SK-N-SH (cell line): ENCODE measurements around the gene FADS3. TPM values are rescaled to one million over a fixed set of nuclear protein-coding genes. Genes with fewer than 3 reads are reported as not detected.

ENCODE experiments used
- CTCF ChIA-PET: fragments of 300-600, 350-600 bp; formaldehyde crosslinking; extraction: SDS; loops from one replicate; lab custom pipeline; 2021; lab: Yijun Ruan, JAX
- POLR2A ChIA-PET: fragments of 350-600 bp; sonication (Branson Sonifier 250); formaldehyde crosslinking; extraction: SDS; loops from one replicate; lab custom pipeline; 2020; ENCODE audit warnings: antibody characterized with exemption, inconsistent platforms; lab: Yijun Ruan, JAX
- DNase-seq: peaks from one replicate; pipeline ENCODE4 v3.0.0; 2012
- H2AFZ ChIP-seq: fragments of 200-600 bp; sonication (generic); 2 replicates; pipeline ENCODE4 v1.8.1; 2016; ENCODE audit warnings: antibody characterized with exemption, mild to moderate bottlenecking, low read depth
- H3F3A ChIP-seq: fragments of 200-600 bp; sonication (generic); replicated peaks from 2 replicates; pipeline ENCODE3; 2016; ENCODE audit warnings: antibody characterized with exemption, mild to moderate bottlenecking; ENCODE audit not compliant: insufficient read depth
- H3K27ac ChIP-seq, 2 experiments: fragments of 200-500 bp in 1 of 2; fragments of 200-600 bp in 1 of 2; sonication (Bioruptor generic) in 1 of 2; sonication (generic), shearing (Covaris generic) in 1 of 2; 2 replicates each; pipeline versions ENCODE4 v1.5.1 to v1.6.1; 2014 to 2016; ENCODE audit warnings: low read depth in 2 of 2, inconsistent platforms in 1 of 2, low read length in 1 of 2, mild to moderate bottlenecking in 1 of 2, mixed read lengths in 1 of 2
- H3K27me3 ChIP-seq: fragments of 200-600 bp; sonication (generic), shearing (Covaris generic); 2 replicates; pipeline ENCODE4 v1.6.1; 2016; ENCODE audit warnings: mixed run types; ENCODE audit not compliant: insufficient read depth
- H3K36me3 ChIP-seq, 2 experiments: fragments of 200-500 bp in 1 of 2; fragments of 200-600 bp in 1 of 2; sonication (Bioruptor generic) in 1 of 2; sonication (generic) in 1 of 2; replicated peaks in 1 of 2; 2 replicates each; pipeline versions ENCODE3 to v1.5.1; 2014 to 2016; ENCODE audit warnings: low read length in 1 of 2, mild to moderate bottlenecking in 1 of 2; ENCODE audit not compliant: insufficient read depth in 2 of 2, control insufficient read depth in 1 of 2
- H3K4me1 ChIP-seq, 2 experiments: fragments of 200-500 bp in 1 of 2; fragments of 200-600 bp in 1 of 2; sonication (Bioruptor generic) in 1 of 2; sonication (generic), shearing (Covaris generic) in 1 of 2; 2 replicates each; pipeline versions ENCODE4 v1.5.1 to v1.6.1; 2014 to 2016; ENCODE audit warnings: low read depth in 1 of 2, low read length in 1 of 2, mixed run types in 1 of 2; ENCODE audit not compliant: insufficient read depth in 2 of 2, control insufficient read depth in 1 of 2
- H3K4me2 ChIP-seq: fragments of 200-600 bp; sonication (generic), shearing (Covaris generic); 2 replicates; pipeline ENCODE4 v1.6.1; 2017; ENCODE audit warnings: mixed run types
- H3K4me3 ChIP-seq, 2 experiments: fragments of 200-500 bp in 1 of 2; fragments of 200-600 bp in 1 of 2; sonication (Bioruptor generic) in 1 of 2; sonication (generic), shearing (Covaris generic) in 1 of 2; 2 replicates each; pipeline versions ENCODE4 v1.5.1 to v1.8.1; 2014 to 2016; ENCODE audit warnings: low read depth in 2 of 2, inconsistent platforms in 1 of 2, low read length in 1 of 2, mild to moderate bottlenecking in 1 of 2, mixed read lengths in 1 of 2, moderate library complexity in 1 of 2
- H3K79me2 ChIP-seq: fragments of 200-600 bp; sonication (generic); 2 replicates; pipeline ENCODE4 v1.8.1; 2017; ENCODE audit warnings: mild to moderate bottlenecking; ENCODE audit not compliant: insufficient read depth
- H3K9ac ChIP-seq: fragments of 200-600 bp; sonication (generic); 2 replicates; pipeline ENCODE4 v1.6.1; 2017; ENCODE audit warnings: mixed run types
- H3K9me2 ChIP-seq: fragments of 200-600 bp; sonication (generic); 2 replicates; pipeline ENCODE4 v1.6.1; 2017; ENCODE audit warnings: mixed run types
- H3K9me3 ChIP-seq: fragments of 200-600 bp; sonication (generic); 2 replicates; pipeline ENCODE4 v1.6.1; 2017; ENCODE audit warnings: mixed run types, mild to moderate bottlenecking, moderate library complexity
- H4K20me1 ChIP-seq: fragments of 200-600 bp; sonication (generic); 2 replicates; pipeline ENCODE4 v1.6.1; 2017; ENCODE audit warnings: mild to moderate bottlenecking, mixed run types; ENCODE audit not compliant: insufficient read depth
- CHD2 ChIP-seq: fragments of 150-350 bp; IDR thresholded peaks from 2 replicates; pipeline ENCODE4 v1.6.1; 2018; ENCODE audit warnings: low read length; ENCODE audit not compliant: partially characterized antibody
- EP300 ChIP-seq, 2 experiments: IDR thresholded peaks; 2 replicates each; pipeline versions ENCODE4 v1.4.0 to v1.6.1; 2012; ENCODE audit warnings: borderline replicate concordance in 1 of 2, low read depth in 1 of 2, low read length in 1 of 2
- FOXM1 ChIP-seq: IDR thresholded peaks from 2 replicates; pipeline ENCODE4 v1.4.0; 2012; ENCODE audit warnings: low read depth, mild to moderate bottlenecking
- MXI1 ChIP-seq: IDR thresholded peaks from 2 replicates; pipeline ENCODE4 v1.6.1; 2012; ENCODE audit warnings: mild to moderate bottlenecking, low read depth, low read length, improper control_type of control experiment
- POLR2AphosphoS5 ChIP-seq: IDR thresholded peaks from 2 replicates; pipeline ENCODE4 v1.6.1; 2012; ENCODE audit warnings: low read depth, low read length
- RAD21 ChIP-seq: IDR thresholded peaks from 2 replicates; pipeline ENCODE4 v1.6.1; 2012; ENCODE audit warnings: mild to moderate bottlenecking, low read length
- RXRA ChIP-seq: IDR thresholded peaks from 2 replicates; pipeline ENCODE4 v1.4.0; 2012; ENCODE audit warnings: low read depth, mild to moderate bottlenecking, borderline replicate concordance
- TEAD4 ChIP-seq: IDR thresholded peaks from 2 replicates; pipeline ENCODE4 v1.4.0; 2012; ENCODE audit warnings: mild to moderate bottlenecking, borderline replicate concordance; ENCODE audit not compliant: insufficient read depth
- YY1 ChIP-seq: IDR thresholded peaks from 2 replicates; pipeline ENCODE4 v1.4.0; 2012; ENCODE audit warnings: low read depth, mild to moderate bottlenecking
- WGBS: methylation state at CpG from one replicate; pipeline ENCODE4 v1.1.6; 2017; ENCODE audit warnings: low lambda C conversion rate; 5-methylcytosine and 5-hydroxymethylcytosine counted together
- polyA plus RNA-seq, 3 experiments: library from polyadenylated mRNA; depleted of rRNA; stranded (reverse); fragments of >200 nt; gene quantifications; 2 replicates each; pipeline ENCODE4 v1.2.3, GENCODE V29; 2012
- TF ChIP-seq, protein P1 (sequence below): IDR thresholded peaks from 2 replicates; pipeline ENCODE4 v1.4.0; 2012; ENCODE audit warnings: low read depth, borderline replicate concordance
- TF ChIP-seq, protein P2 (sequence below): IDR thresholded peaks from 2 replicates; pipeline ENCODE4 v1.4.0; 2012; ENCODE audit warnings: low read depth

The FADS3 gene
- polyA plus RNA-seq, 1 of the 3 experiments (the other 2 are of a cell fraction) = 93.3 TPM

DNA sequence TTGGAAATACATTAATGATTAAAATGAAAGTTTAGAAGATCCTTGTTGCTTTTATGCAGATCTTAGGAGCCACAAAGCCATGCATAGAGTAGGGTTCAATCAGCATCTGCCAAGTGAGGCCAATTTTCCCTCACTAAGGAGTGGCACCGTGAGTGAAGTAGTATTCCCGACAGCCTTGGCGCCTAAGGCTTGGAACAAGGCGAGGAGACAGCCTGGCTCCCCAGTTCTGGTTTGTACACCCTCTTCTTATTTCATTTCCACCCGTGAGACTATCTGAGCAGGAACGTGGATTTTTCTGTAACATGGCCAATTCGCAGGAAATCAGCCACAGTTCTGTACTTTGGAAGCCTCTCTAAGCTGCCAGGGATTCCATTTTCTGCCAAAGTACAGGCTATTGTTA lies 40.7 kb downstream of the FADS3 start:
- no peak for DNase-seq
- TF ChIP-seq RAD21 (no peak), TEAD4 (no peak), FOXM1 (no peak), POLR2AphosphoS5 (no peak), CHD2 (no peak), RXRA (no peak), EP300 (IDR thresholded peaks at IDR 0.05; ENCODE audit: borderline replicate concordance in 1 of 2, low read depth in 1 of 2, low read length in 1 of 2) (no peak), YY1 (no peak)
- TF ChIP-seq, protein P1, sequence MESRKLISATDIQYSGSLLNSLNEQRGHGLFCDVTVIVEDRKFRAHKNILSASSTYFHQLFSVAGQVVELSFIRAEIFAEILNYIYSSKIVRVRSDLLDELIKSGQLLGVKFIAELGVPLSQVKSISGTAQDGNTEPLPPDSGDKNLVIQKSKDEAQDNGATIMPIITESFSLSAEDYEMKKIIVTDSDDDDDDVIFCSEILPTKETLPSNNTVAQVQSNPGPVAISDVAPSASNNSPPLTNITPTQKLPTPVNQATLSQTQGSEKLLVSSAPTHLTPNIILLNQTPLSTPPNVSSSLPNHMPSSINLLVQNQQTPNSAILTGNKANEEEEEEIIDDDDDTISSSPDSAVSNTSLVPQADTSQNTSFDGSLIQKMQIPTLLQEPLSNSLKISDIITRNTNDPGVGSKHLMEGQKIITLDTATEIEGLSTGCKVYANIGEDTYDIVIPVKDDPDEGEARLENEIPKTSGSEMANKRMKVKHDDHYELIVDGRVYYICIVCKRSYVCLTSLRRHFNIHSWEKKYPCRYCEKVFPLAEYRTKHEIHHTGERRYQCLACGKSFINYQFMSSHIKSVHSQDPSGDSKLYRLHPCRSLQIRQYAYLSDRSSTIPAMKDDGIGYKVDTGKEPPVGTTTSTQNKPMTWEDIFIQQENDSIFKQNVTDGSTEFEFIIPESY = no peak
- TF ChIP-seq, protein P2, sequence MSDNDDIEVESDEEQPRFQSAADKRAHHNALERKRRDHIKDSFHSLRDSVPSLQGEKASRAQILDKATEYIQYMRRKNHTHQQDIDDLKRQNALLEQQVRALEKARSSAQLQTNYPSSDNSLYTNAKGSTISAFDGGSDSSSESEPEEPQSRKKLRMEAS = no peak
- Histone ChIP-seq H3K79me2 (no peaks in the 10 kb centered on the region), H3K9me2 (no peaks in the 10 kb centered on the region), H3K4me1 (peaks cover 3 to 4% of the 10 kb centered on the region in 2 experiments; a peak in 2 of 4 replicates), H3K36me3 (peaks cover 7 to 59% of the 10 kb centered on the region in 2 experiments), H3K27me3 (no peaks in the 10 kb centered on the region), H3F3A (no peaks in the 10 kb centered on the region), H3K9me3 (no peaks in the 10 kb centered on the region), H3K4me3 (no peak overlapping the region), H3K9ac (no peak overlapping the region), H3K4me2 (no peak overlapping the region), H4K20me1 (no peaks in the 10 kb centered on the region), H3K27ac (no peak overlapping the region), H2AFZ (no peak overlapping the region)
- CTCF ChIA-PET = no interaction called here
- WGBS = 94% methylated on average over 7 of the region's 7 CpGs
- POLR2A ChIA-PET = no interaction called here

DNA sequence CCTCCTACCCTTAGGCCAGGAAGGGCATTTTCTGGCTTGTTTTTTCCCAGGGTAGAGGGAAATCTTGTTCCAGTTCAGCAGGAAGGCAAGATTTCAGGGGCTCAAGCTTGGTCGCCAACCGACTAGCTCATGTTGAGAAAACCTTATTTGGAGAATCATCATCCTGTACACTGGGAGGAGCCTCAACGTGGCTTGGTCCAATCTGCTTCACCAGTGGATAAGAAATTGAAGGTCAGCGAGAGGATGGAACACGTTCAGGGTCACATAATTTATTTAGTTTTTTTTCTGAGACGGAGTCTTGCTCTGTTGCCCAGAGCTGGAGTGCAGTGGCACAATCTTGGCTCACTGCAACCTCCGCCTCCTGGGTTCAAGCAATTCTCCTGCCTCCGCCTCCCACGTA lies 42.7 kb downstream of the FADS3 start:
- CTCF ChIA-PET = interaction anchor here (1.4 to 2.0 kb wide), 4 partner anchors 49 to 233 kb away, joined by 3 to 8 read pairs (median 4); no protein-coding TSS in a partner anchor

More for the DNA sequence above, 42.7 kb downstream of the FADS3 start:
- WGBS = 95% methylated on average over 9 of the region's 9 CpGs
- POLR2A ChIA-PET = no interaction called here
- Histone ChIP-seq H3K79me2 (no peaks in the 10 kb centered on the region), H3K27me3 (no peaks in the 10 kb centered on the region), H4K20me1 (no peaks in the 10 kb centered on the region), H3K4me2 (no peak overlapping the region), H3K9ac (no peak overlapping the region), H3F3A (no peaks in the 10 kb centered on the region), H3K27ac (no peak overlapping the region), H3K4me3 (no peak overlapping the region), H2AFZ (no peak overlapping the region), H3K36me3 (peaks cover 10 to 45% of the 10 kb centered on the region in 2 experiments), H3K9me2 (no peaks in the 10 kb centered on the region), H3K9me3 (no peaks in the 10 kb centered on the region), H3K4me1 (peaks cover 0 to 3% of the 10 kb centered on the region in 2 experiments; a peak in 1 of 4 replicates)
- no peak for DNase-seq
- TF ChIP-seq EP300 (IDR thresholded peaks at IDR 0.05; ENCODE audit: borderline replicate concordance in 1 of 2, low read depth in 1 of 2, low read length in 1 of 2) = no peak
- no peak for TF ChIP-seq MXI1
